ENCODE data around the gene TRMT61B. TPM values are rescaled to one million over a fixed set of nuclear protein-coding genes. Genes with fewer than 3 reads are reported as not detected.

The TRMT61B gene
- total and polyA plus RNA-seq, 2 experiments from 2014 or later: 34.7 to 52.7 TPM

DNA sequence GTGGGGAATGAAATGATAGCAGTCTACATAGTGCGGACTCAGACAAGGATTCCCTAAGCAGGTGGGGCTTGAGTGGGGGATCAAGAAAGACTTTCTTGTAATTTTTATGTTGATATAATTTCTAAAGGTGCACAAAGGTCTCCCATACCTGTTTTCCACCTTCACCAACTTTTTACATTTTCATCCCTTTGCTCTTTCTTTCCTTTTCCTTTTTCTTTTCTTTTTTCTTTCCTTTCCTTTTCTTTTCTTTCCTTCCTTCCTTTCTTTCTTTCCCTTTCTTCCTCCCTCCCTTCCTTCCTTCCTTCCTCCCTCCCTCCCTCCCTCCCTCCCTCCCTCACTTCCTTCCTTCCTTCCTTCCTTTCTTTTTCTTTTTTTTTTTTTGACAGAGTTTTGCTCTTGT lies 10.1 kb upstream of the TRMT61B start:
- H3K9me3 Mint-ChIP-seq: no peaks in the 10 kb centered on the region
- peaks cover 9% of the 10 kb centered on the region for H3K27me3 Mint-ChIP-seq (ENCODE audit: insufficient read depth, low read depth, poor library complexity)
- no peaks in the 10 kb centered on the region for H3K27me3 ChIP-seq (ENCODE audit: insufficient read depth)
- no peak overlapping the region for H3K4me2 ChIP-seq
- no peak for ATAC-seq
- H3K9me2 ChIP-seq (ENCODE audit: insufficient read depth): no peaks in the 10 kb centered on the region
- DNase-seq (ENCODE audit: low spot score): no peak
- H3K36me3 ChIP-seq (ENCODE audit: insufficient read depth): no peaks in the 10 kb centered on the region
- H3K4me3 Mint-ChIP-seq: no peak overlapping the region
- no peaks in the 10 kb centered on the region for H3K79me2 ChIP-seq (replicated peaks; ENCODE audit: insufficient read depth)
- no peak overlapping the region for H3K27ac Mint-ChIP-seq
- H3K4me1 Mint-ChIP-seq: no peaks in the 10 kb centered on the region
- no peak overlapping the region for H3K4me3 ChIP-seq
- no peaks in the 10 kb centered on the region for H3K36me3 Mint-ChIP-seq (ENCODE audit: low read depth)
- H2AFZ ChIP-seq: no peak overlapping the region
- no peaks in the 10 kb centered on the region for H3K4me1 ChIP-seq (ENCODE audit: insufficient read depth)
- no peaks in the 10 kb centered on the region for H3F3A ChIP-seq (replicated peaks; ENCODE audit: low read depth)
- H3K27ac ChIP-seq (ENCODE audit: low read depth): no peak overlapping the region
- H4K20me1 ChIP-seq (replicated peaks; ENCODE audit: insufficient read depth): no peaks in the 10 kb centered on the region
- TF ChIP-seq CTCF (conservative IDR thresholded peaks at IDR 0.05; ENCODE audit: low read depth in 2 of 2): no peak
- no peak for TF ChIP-seq EZH2 (IDR thresholded peaks at IDR 0.05; ENCODE audit: low read depth, unreplicated experiment)
- TF ChIP-seq NANOG (IDR thresholded peaks at IDR 0.05; ENCODE audit: borderline replicate concordance): no peak
- no peak for TF ChIP-seq ZNF331 (CRISPR knock-in tag; IDR thresholded peaks at IDR 0.05; ENCODE audit: low read depth)
- TF ChIP-seq, protein P1, sequence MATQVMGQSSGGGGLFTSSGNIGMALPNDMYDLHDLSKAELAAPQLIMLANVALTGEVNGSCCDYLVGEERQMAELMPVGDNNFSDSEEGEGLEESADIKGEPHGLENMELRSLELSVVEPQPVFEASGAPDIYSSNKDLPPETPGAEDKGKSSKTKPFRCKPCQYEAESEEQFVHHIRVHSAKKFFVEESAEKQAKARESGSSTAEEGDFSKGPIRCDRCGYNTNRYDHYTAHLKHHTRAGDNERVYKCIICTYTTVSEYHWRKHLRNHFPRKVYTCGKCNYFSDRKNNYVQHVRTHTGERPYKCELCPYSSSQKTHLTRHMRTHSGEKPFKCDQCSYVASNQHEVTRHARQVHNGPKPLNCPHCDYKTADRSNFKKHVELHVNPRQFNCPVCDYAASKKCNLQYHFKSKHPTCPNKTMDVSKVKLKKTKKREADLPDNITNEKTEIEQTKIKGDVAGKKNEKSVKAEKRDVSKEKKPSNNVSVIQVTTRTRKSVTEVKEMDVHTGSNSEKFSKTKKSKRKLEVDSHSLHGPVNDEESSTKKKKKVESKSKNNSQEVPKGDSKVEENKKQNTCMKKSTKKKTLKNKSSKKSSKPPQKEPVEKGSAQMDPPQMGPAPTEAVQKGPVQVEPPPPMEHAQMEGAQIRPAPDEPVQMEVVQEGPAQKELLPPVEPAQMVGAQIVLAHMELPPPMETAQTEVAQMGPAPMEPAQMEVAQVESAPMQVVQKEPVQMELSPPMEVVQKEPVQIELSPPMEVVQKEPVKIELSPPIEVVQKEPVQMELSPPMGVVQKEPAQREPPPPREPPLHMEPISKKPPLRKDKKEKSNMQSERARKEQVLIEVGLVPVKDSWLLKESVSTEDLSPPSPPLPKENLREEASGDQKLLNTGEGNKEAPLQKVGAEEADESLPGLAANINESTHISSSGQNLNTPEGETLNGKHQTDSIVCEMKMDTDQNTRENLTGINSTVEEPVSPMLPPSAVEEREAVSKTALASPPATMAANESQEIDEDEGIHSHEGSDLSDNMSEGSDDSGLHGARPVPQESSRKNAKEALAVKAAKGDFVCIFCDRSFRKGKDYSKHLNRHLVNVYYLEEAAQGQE (IDR thresholded peaks at IDR 0.05; ENCODE audit: unreplicated experiment): no peak
- TF ChIP-seq CREB1 (CRISPR knock-in tag; IDR thresholded peaks at IDR 0.05; ENCODE audit: low read depth): no peak
- TF ChIP-seq, protein P2, sequence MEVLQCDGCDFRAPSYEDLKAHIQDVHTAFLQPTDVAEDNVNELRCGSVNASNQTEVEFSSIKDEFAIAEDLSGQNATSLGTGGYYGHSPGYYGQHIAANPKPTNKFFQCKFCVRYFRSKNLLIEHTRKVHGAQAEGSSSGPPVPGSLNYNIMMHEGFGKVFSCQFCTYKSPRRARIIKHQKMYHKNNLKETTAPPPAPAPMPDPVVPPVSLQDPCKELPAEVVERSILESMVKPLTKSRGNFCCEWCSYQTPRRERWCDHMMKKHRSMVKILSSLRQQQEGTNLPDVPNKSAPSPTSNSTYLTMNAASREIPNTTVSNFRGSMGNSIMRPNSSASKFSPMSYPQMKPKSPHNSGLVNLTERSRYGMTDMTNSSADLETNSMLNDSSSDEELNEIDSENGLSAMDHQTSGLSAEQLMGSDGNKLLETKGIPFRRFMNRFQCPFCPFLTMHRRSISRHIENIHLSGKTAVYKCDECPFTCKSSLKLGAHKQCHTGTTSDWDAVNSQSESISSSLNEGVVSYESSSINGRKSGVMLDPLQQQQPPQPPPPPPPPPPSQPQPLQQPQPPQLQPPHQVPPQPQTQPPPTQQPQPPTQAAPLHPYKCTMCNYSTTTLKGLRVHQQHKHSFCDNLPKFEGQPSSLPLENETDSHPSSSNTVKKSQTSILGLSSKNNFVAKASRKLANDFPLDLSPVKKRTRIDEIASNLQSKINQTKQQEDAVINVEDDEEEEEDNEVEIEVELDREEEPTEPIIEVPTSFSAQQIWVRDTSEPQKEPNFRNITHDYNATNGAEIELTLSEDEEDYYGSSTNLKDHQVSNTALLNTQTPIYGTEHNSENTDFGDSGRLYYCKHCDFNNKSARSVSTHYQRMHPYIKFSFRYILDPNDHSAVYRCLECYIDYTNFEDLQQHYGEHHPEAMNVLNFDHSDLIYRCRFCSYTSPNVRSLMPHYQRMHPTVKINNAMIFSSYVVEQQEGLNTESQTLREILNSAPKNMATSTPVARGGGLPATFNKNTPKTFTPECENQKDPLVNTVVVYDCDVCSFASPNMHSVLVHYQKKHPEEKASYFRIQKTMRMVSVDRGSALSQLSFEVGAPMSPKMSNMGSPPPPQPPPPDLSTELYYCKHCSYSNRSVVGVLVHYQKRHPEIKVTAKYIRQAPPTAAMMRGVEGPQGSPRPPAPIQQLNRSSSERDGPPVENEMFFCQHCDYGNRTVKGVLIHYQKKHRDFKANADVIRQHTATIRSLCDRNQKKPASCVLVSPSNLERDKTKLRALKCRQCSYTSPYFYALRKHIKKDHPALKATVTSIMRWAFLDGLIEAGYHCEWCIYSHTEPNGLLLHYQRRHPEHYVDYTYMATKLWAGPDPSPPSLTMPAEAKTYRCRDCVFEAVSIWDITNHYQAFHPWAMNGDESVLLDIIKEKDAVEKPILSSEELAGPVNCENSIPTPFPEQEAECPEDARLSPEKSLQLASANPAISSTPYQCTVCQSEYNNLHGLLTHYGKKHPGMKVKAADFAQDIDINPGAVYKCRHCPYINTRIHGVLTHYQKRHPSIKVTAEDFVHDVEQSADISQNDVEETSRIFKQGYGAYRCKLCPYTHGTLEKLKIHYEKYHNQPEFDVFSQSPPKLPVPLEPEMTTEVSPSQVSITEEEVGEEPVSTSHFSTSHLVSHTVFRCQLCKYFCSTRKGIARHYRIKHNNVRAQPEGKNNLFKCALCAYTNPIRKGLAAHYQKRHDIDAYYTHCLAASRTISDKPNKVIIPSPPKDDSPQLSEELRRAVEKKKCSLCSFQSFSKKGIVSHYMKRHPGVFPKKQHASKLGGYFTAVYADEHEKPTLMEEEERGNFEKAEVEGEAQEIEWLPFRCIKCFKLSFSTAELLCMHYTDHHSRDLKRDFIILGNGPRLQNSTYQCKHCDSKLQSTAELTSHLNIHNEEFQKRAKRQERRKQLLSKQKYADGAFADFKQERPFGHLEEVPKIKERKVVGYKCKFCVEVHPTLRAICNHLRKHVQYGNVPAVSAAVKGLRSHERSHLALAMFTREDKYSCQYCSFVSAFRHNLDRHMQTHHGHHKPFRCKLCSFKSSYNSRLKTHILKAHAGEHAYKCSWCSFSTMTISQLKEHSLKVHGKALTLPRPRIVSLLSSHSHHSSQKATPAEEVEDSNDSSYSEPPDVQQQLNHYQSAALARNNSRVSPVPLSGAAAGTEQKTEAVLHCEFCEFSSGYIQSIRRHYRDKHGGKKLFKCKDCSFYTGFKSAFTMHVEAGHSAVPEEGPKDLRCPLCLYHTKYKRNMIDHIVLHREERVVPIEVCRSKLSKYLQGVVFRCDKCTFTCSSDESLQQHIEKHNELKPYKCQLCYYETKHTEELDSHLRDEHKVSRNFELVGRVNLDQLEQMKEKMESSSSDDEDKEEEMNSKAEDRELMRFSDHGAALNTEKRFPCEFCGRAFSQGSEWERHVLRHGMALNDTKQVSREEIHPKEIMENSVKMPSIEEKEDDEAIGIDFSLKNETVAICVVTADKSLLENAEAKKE (CRISPR knock-in tag; IDR thresholded peaks at IDR 0.05): no peak
- TF ChIP-seq STAT1 (IDR thresholded peaks at IDR 0.05; ENCODE audit: unreplicated experiment): no peak
- TF ChIP-seq, protein P3, sequence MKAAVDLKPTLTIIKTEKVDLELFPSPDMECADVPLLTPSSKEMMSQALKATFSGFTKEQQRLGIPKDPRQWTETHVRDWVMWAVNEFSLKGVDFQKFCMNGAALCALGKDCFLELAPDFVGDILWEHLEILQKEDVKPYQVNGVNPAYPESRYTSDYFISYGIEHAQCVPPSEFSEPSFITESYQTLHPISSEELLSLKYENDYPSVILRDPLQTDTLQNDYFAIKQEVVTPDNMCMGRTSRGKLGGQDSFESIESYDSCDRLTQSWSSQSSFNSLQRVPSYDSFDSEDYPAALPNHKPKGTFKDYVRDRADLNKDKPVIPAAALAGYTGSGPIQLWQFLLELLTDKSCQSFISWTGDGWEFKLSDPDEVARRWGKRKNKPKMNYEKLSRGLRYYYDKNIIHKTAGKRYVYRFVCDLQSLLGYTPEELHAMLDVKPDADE (IDR thresholded peaks at IDR 0.05): no peak
- TF ChIP-seq POLR2AphosphoS5 (IDR thresholded peaks at IDR 0.05; ENCODE audit: low read depth): no peak
- no peak for TF ChIP-seq ZNF114 (CRISPR knock-in tag; IDR thresholded peaks at IDR 0.05)
- TF ChIP-seq EZH2phosphoT487 (IDR thresholded peaks at IDR 0.05; ENCODE audit: unreplicated experiment): no peak
- TF ChIP-seq JUNB (IDR thresholded peaks at IDR 0.05; ENCODE audit: unreplicated experiment): no peak
